A549 (cell line): ENCODE measurements around the gene CDC45. TPM values are rescaled to one million over a fixed set of nuclear protein-coding genes. Genes with fewer than 3 reads are reported as not detected.

Source experiments
- ATAC-seq, 2 experiments: fragments of 200-7000 bp in 1 of 2; fragments of >200 bp in 1 of 2; cut with Nextera tagmentation in 1 of 2; cut with Tn5 transposase in 1 of 2; 3 replicates each; pipeline versions ENCODE4 v1.8.0 to v1.9.1; 2018 to 2020; ENCODE audit warnings: mild to moderate bottlenecking in 1 of 2, moderate library complexity in 1 of 2
- CTCF ChIA-PET: fragments of 300-600 bp; sonication (Branson Sonifier 250); formaldehyde crosslinking; extraction: SDS; loops from one replicate; lab custom pipeline; 2021; ENCODE audit warnings: antibody characterized with exemption, inconsistent platforms; lab: Yijun Ruan, JAX
- POLR2A ChIA-PET: fragments of 350-600 bp; formaldehyde crosslinking; extraction: SDS; loops from one replicate; lab custom pipeline; 2021; ENCODE audit warnings: antibody characterized with exemption, inconsistent platforms; lab: Yijun Ruan, JAX
- DNase-seq, 2 experiments: peaks; one replicate each; pipeline versions ENCODE4 v3.0.0 to v3.0.0-alpha.2; 2011 to 2016; ENCODE audit warnings: low read depth in 1 of 2, low spot score in 1 of 2
- FAIRE-seq: peaks from 2 replicates; lab custom pipeline; 2011; peaks lifted over from hg19 to GRCh38; lab: Jason Lieb, UNC
- H3K27ac ChIP-seq, 2 experiments: fragments of >200 bp; sonication (Bioruptor Twin); formaldehyde crosslinking; 3 replicates each; pipeline ENCODE4 v1.5.1; 2016 to 2017
- H3K4me1 ChIP-seq: fragments of >200 bp; sonication (Bioruptor Twin); formaldehyde crosslinking; 3 replicates; pipeline ENCODE4 v1.6.1; 2016
- H3K4me2 ChIP-seq: fragments of >200 bp; sonication (Bioruptor Twin); formaldehyde crosslinking; 3 replicates; pipeline ENCODE4 v1.6.1; 2016
- H3K4me3 ChIP-seq: fragments of >200 bp; sonication (Bioruptor Twin); formaldehyde crosslinking; 3 replicates; pipeline ENCODE4 v1.5.1; 2016
- H3K9me3 ChIP-seq: fragments of >200 bp; sonication (Bioruptor Twin); formaldehyde crosslinking; 3 replicates; pipeline ENCODE4 v1.6.1; 2016
- ATOH8 ChIP-seq: fragments of 250-450 bp; sonication (Bioruptor Pico); IDR thresholded peaks from 2 replicates; pipeline ENCODE4 v1.5.0; 2020; ENCODE audit warnings: low read depth, mild to moderate bottlenecking, moderate library complexity
- CEBPB ChIP-seq, 2 experiments: fragments of >200 bp in 1 of 2; sonication (Bioruptor Twin) in 1 of 2; formaldehyde crosslinking in 1 of 2; IDR thresholded peaks; 2 replicates each; pipeline ENCODE4 v1.6.1; 2012 to 2016
- CHD4 ChIP-seq: fragments of 200-600 bp; sonication (generic); IDR thresholded peaks from 2 replicates; pipeline ENCODE4 v1.6.1; 2016; ENCODE audit warnings: antibody characterized with exemption, mild to moderate bottlenecking, borderline replicate concordance
- EHF ChIP-seq: fragments of 250-450 bp; sonication (Bioruptor Pico); IDR thresholded peaks from 2 replicates; pipeline ENCODE4 v1.5.0; 2020; ENCODE audit warnings: mild to moderate bottlenecking
- GATA3 ChIP-seq: IDR thresholded peaks from 2 replicates; pipeline ENCODE4 v1.6.1; 2012; ENCODE audit warnings: borderline replicate concordance
- HDAC2 ChIP-seq: fragments of 200-600 bp; sonication (generic); IDR thresholded peaks from 2 replicates; pipeline ENCODE4 v1.6.1; 2016
- HMGXB4 ChIP-seq: fragments of 250-450 bp; sonication (Bioruptor Pico); IDR thresholded peaks from 2 replicates; pipeline ENCODE4 v1.5.0; 2021; ENCODE audit warnings: mild to moderate bottlenecking, moderate library complexity, borderline replicate concordance
- HOXB13 ChIP-seq: fragments of 250-450 bp; sonication (Bioruptor Pico); IDR thresholded peaks from 2 replicates; pipeline ENCODE4 v1.5.0; 2020; ENCODE audit warnings: low read depth, mild to moderate bottlenecking, moderate library complexity
- HOXB5 ChIP-seq: fragments of 250-450 bp; sonication (Bioruptor Pico); IDR thresholded peaks from 2 replicates; pipeline ENCODE4 v1.5.0; 2020; ENCODE audit warnings: mild to moderate bottlenecking, moderate library complexity
- MAFK ChIP-seq: fragments of 450-650 bp; IDR thresholded peaks from 2 replicates; pipeline ENCODE4 v1.6.1; 2014; ENCODE audit not compliant: partially characterized antibody
- MAX ChIP-seq: IDR thresholded peaks from 2 replicates; pipeline ENCODE4 v1.6.1; 2012
- MYC ChIP-seq: IDR thresholded peaks from 2 replicates; pipeline ENCODE4 v1.6.1; 2012; ENCODE audit warnings: mild to moderate bottlenecking, inconsistent platforms, low read length, improper control_type of control experiment, borderline replicate concordance
- NPAS2 ChIP-seq: fragments of 250-450 bp; sonication (Bioruptor Pico); IDR thresholded peaks from 2 replicates; pipeline ENCODE4 v1.8.0; 2022; ENCODE audit warnings: mild to moderate bottlenecking, moderate library complexity, borderline replicate concordance
- PBX3 ChIP-seq: IDR thresholded peaks from 2 replicates; pipeline ENCODE4 v1.6.1; 2012
- PHF8 ChIP-seq: fragments of 200-600 bp; sonication (generic); IDR thresholded peaks from 2 replicates; pipeline ENCODE4 v1.6.1; 2016; ENCODE audit warnings: low read depth, mild to moderate bottlenecking, antibody characterized with exemption, moderate library complexity, borderline replicate concordance
- POLR2A ChIP-seq: IDR thresholded peaks from 2 replicates; pipeline ENCODE4 v1.6.1; 2012; ENCODE audit warnings: mild to moderate bottlenecking, low read length
- RARB ChIP-seq: fragments of 250-450 bp; sonication (Bioruptor Pico); IDR thresholded peaks from 2 replicates; pipeline ENCODE4 v1.8.0; 2021; ENCODE audit warnings: mild to moderate bottlenecking, moderate library complexity
- RCOR1 ChIP-seq: fragments of 150-350 bp; IDR thresholded peaks from 2 replicates; pipeline ENCODE4 v1.6.1; 2014; ENCODE audit warnings: antibody characterized with exemption, low read length, low read depth
- RNF2 ChIP-seq: fragments of 200-600 bp; sonication (generic); IDR thresholded peaks from 2 replicates; pipeline ENCODE4 v1.6.1; 2016; ENCODE audit warnings: low read depth, mild to moderate bottlenecking, antibody characterized with exemption, moderate library complexity, borderline replicate concordance
- SMC3 ChIP-seq: fragments of >200 bp; sonication (Bioruptor Twin); formaldehyde crosslinking; IDR thresholded peaks from 3 replicates; pipeline ENCODE4 v1.6.1; 2018; ENCODE audit warnings: inconsistent platforms
- SREBF2 ChIP-seq: fragments of 450-650 bp; IDR thresholded peaks from 2 replicates; pipeline ENCODE4 v1.6.1; 2014; ENCODE audit warnings: mild to moderate bottlenecking, moderate library complexity
- WGBS: methylation state at CpG from one replicate; pipeline ENCODE4 v1.1.6; 2017; ENCODE audit errors: missing lambda C conversion rate; 5-methylcytosine and 5-hydroxymethylcytosine counted together
- polyA plus RNA-seq, 4 experiments: library from polyadenylated mRNA; depleted of rRNA in 3 of 4; stranded (reverse); fragments of >200 nt; fragmentation: RNase III in 1 of 4; extraction: RNeasy Plus Mini Kit Qiagen cat#74134 plus additional on column Dnase treatment in 1 of 4; gene quantifications; 2 replicates in 3 of 4; 3 replicates in 1 of 4; pipeline ENCODE4 v1.2.3, GENCODE V29; 2011 to 2017

Gene CDC45
- polyA plus RNA-seq, 2 of the 4 experiments (the other 2 are of a cell fraction), result 47.2 to 51.6 TPM

GRCh38 chr22:19480789-19481188 is 1.1 kb downstream of the CDC45 start:
- no peaks in the 10 kb centered on the region for H3K9me3 ChIP-seq
- DNase-seq (no peak), FAIRE-seq (no peak)
- H3K27ac ChIP-seq, result no peak overlapping the region
- TF ChIP-seq MAX (0 out of 2 replicates have a peak, but pooled peaks have one; percentile 18), GATA3 (no peak)
- TF ChIP-seq, all 56 proteins: peak for 1
- Histone ChIP-seq H3K4me1 (peaks cover 13% of the 10 kb centered on the region), H3K4me2 (peak overlapping the region; percentile 94), H3K4me3 (peak overlapping the region; percentile 96)
- 50% methylated on average over 10 of the region's 10 CpGs for WGBS
- no peak for ATAC-seq
- ChIA-PET CTCF (no interaction called here), POLR2A (interaction anchor here (1.6 kb wide), 1 partner anchor 8 kb away, joined by 4 read pairs; no protein-coding TSS in a partner anchor)

DNA sequence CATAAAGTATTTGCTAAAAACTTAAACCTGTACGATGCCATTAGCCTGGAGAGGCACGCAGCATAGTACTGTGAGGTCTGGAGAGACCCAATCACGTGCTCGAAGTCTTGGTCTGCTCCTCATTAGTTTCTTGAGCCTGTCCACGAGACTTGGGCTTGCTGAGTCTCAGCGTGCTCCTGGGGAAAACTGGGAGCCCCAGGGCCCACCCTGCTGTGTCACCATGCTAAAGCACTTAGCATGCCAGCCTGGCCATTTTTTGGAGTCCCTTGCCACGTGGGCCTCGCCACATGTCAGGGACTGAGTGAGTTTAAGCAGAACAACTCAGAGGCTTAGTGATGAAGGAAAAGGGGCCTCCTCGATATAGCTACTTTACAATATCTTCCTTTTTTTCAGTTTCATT is 2.6 kb downstream of the CDC45 start:
- ATAC-seq (no peak), FAIRE-seq (no peak), DNase-seq (no peak)
- ChIA-PET POLR2A (no interaction called here), CTCF (no interaction called here)
- no peaks in the 10 kb centered on the region for H3K9me3 ChIP-seq
- WGBS, result 92% methylated on average over 8 of the region's 9 CpGs
- peaks cover 10% of the 10 kb centered on the region for H3K4me1 ChIP-seq
- TF ChIP-seq SMC3, result no peak
- TF ChIP-seq NPAS2 (CRISPR knock-in tag), result no peak
- TF ChIP-seq HOXB5, result no peak
- no peak for TF ChIP-seq PHF8
- no peak for TF ChIP-seq CEBPB (IDR thresholded peaks at IDR 0.05)
- TF ChIP-seq MAX, result no peak
- no peak for TF ChIP-seq MAFK
- TF ChIP-seq HOXB13, result no peak
- no peak for TF ChIP-seq EHF (CRISPR knock-in tag)
- H3K4me2 ChIP-seq, result no peak overlapping the region
- H3K4me3 ChIP-seq, result no peak overlapping the region
- H3K27ac ChIP-seq, result no peak overlapping the region

DNA sequence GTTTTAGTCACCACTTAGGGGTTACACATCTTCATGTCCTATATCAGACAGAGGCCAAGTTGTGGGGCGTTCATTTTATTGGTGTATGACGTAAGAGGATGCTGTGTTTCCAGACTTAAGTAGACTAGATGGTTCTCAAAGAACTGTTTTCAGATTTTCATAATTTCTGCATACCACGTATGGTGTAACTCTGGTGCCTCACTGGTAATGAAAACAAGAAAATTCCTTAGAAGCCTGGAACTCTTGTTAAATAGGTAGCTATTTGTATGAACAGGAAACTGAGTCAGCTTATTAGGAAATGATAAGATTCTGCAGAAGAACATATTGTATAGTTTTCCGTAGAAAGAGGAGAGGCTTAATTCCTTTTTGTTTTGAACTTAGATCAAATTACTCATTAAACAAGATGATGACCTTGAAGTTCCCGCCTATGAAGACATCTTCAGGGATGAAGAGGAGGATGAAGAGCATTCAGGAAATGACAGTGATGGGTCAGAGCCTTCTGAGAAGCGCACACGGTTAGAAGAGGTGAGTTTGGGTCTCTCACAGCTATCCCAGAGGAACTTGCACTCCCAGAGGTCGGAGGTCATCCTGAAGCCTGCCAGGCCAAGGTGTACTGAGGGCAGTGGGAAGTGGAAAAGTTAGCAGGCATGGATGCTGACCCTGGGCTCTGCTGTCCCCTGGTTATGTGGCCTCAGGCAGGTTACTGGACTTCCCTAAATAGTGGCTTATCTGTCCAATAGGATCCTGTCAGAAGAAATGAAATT is 3.9 kb downstream of the CDC45 start:
- 92% methylated on average over 8 of the region's 8 CpGs for WGBS
- FAIRE-seq (no peak), ATAC-seq (no peak), DNase-seq (no peak)
- Histone ChIP-seq H3K9me3 (no peaks in the 10 kb centered on the region), H3K4me2 (no peak overlapping the region), H3K4me3 (no peak overlapping the region), H3K27ac (no peak overlapping the region), H3K4me1 (peaks cover 6% of the 10 kb centered on the region; the same call in 2 of the 3 replicates)
- TF ChIP-seq HDAC2 (no peak), MYC (no peak), RCOR1 (no peak), RARB (no peak), HMGXB4 (CRISPR knock-in tag) (no peak), RNF2 (no peak), PBX3 (no peak), CHD4 (no peak), POLR2A (no peak), ATOH8 (CRISPR knock-in tag) (no peak), SREBF2 (no peak)
- ChIA-PET CTCF (interaction anchor here (0.6 to 0.9 kb wide), 2 partner anchors 133 to 146 kb away, joined by 3 read pairs; no protein-coding TSS in a partner anchor), POLR2A (no interaction called here)
